HepG2 (cell line): Measurements from ENCODE around the gene NOXO1. TPM values are rescaled to one million over a fixed set of nuclear protein-coding genes. Genes with fewer than 3 reads are reported as not detected.

Experiments
- ARHGAP35 ChIP-seq: sonication (generic); formaldehyde crosslinking; IDR thresholded peaks from 2 replicates; pipeline ENCODE4 v1.9.0; 2022; ENCODE audit warnings: mild to moderate bottlenecking, inconsistent platforms, moderate library complexity, missing genetic modification reagents, borderline replicate concordance
- ASH2L ChIP-seq: fragments of 300-600, 200-600 bp; sonication (generic); IDR thresholded peaks from 2 replicates; pipeline ENCODE4 v1.7.0; 2017; ENCODE audit warnings: low read depth, mild to moderate bottlenecking, moderate library complexity, mixed read lengths, low read length; ENCODE audit not compliant: insufficient read length
- HNRNPL ChIP-seq: fragments of 200-400 bp; formaldehyde crosslinking; IDR thresholded peaks from 2 replicates; pipeline ENCODE4 v1.6.1; 2017; ENCODE audit warnings: mild to moderate bottlenecking, low read depth, low read length
- HOXA7 ChIP-seq: sonication (generic); formaldehyde crosslinking; IDR thresholded peaks from 2 replicates; pipeline ENCODE4 v1.8.1; 2022; ENCODE audit warnings: mild to moderate bottlenecking, missing genetic modification reagents, moderate library complexity
- ISX ChIP-seq: sonication (generic); formaldehyde crosslinking; conservative IDR thresholded peaks from 2 replicates; pipeline ENCODE4 v1.5.0; 2020; ENCODE audit warnings: missing genetic modification reagents
- KDM2A ChIP-seq: sonication (generic); formaldehyde crosslinking; IDR thresholded peaks from 2 replicates; pipeline ENCODE4 v1.4.0; 2020; ENCODE audit warnings: low read depth, missing genetic modification reagents, borderline replicate concordance
- KLF15 ChIP-seq: sonication (generic); formaldehyde crosslinking; IDR thresholded peaks from 2 replicates; pipeline ENCODE4 v1.8.1; 2023; ENCODE audit warnings: borderline replicate concordance, mild to moderate bottlenecking, inconsistent platforms, missing genetic modification reagents, mixed read lengths
- RBFOX2 ChIP-seq: fragments of 200-400 bp; formaldehyde crosslinking; IDR thresholded peaks from 2 replicates; pipeline ENCODE4 v1.6.1; 2017; ENCODE audit warnings: low read depth, mild to moderate bottlenecking, low read length
- SETDB1 ChIP-seq: sonication (generic); formaldehyde crosslinking; IDR thresholded peaks from 2 replicates; pipeline ENCODE4 v1.5.1; 2020; ENCODE audit warnings: missing genetic modification reagents, mild to moderate bottlenecking, borderline replicate concordance
- ZNF180 ChIP-seq: sonication (generic); formaldehyde crosslinking; IDR thresholded peaks from 2 replicates; pipeline ENCODE4 v1.4.0; 2020; ENCODE audit warnings: low read depth, missing genetic modification reagents, borderline replicate concordance
- ZNF20 ChIP-seq: sonication (generic); formaldehyde crosslinking; IDR thresholded peaks from 2 replicates; pipeline ENCODE4 v1.4.0; 2020; ENCODE audit warnings: mild to moderate bottlenecking, moderate library complexity, missing genetic modification reagents
- ZNF24 ChIP-seq: fragments of 450-650 bp; IDR thresholded peaks from 2 replicates; pipeline ENCODE4 v1.6.1; 2017; ENCODE audit warnings: antibody characterized with exemption, mild to moderate bottlenecking
- ZNF530 ChIP-seq: sonication (generic); formaldehyde crosslinking; IDR thresholded peaks from 2 replicates; pipeline ENCODE4 v1.5.0; 2020; ENCODE audit warnings: low read depth, mild to moderate bottlenecking, missing genetic modification reagents
- ZNF644 ChIP-seq: IDR thresholded peaks from 2 replicates; pipeline ENCODE4 v1.6.1; 2016; ENCODE audit warnings: low read depth
- ZNF709 ChIP-seq: sonication (generic); formaldehyde crosslinking; IDR thresholded peaks from 2 replicates; pipeline ENCODE4 v1.5.0; 2020; ENCODE audit warnings: mild to moderate bottlenecking, missing genetic modification reagents
- ZNF720 ChIP-seq: sonication (generic); formaldehyde crosslinking; IDR thresholded peaks from 2 replicates; pipeline ENCODE4 v1.4.0; 2020; ENCODE audit warnings: missing genetic modification reagents
- ZNF747 ChIP-seq: sonication (generic); formaldehyde crosslinking; IDR thresholded peaks from 2 replicates; pipeline ENCODE4 v1.8.1; 2023; ENCODE audit warnings: missing genetic modification reagents, mild to moderate bottlenecking, borderline replicate concordance
- polyA plus RNA-seq, 8 experiments: library from polyadenylated mRNA; depleted of rRNA in 3 of 8; stranded (reverse) in 7 of 8; unstranded in 1 of 8; fragments of >200 nt; fragmentation: Illumina TruSeq in 4 of 8; extraction: Trizol in 4 of 8; gene quantifications; 2 replicates each; pipeline versions ENCODE4 v1.2.1 to v1.2.3, GENCODE V29; 2011 to 2016; ENCODE audit warnings: low read depth in 4 of 8, missing spikeins in 1 of 8, mixed read lengths in 1 of 8; ENCODE audit not compliant: insufficient read depth in 1 of 8
- total RNA-seq, 5 experiments: library from RNA; depleted of rRNA; stranded (reverse); fragments of >200 nt; fragmentation: Illumina TruSeq; extraction: Trizol; gene quantifications; 2 replicates each; pipeline ENCODE4 v1.2.3, GENCODE V29; 2016; ENCODE audit warnings: low read depth in 1 of 5
- TF ChIP-seq, protein P1 (sequence below): sonication (generic); formaldehyde crosslinking; conservative IDR thresholded peaks from 2 replicates; pipeline ENCODE4 v1.4.0; 2020; ENCODE audit warnings: mild to moderate bottlenecking, missing genetic modification reagents, moderate library complexity
- TF ChIP-seq, protein P2 (sequence below): sonication (generic); formaldehyde crosslinking; IDR thresholded peaks from 2 replicates; pipeline ENCODE4 v1.4.0; 2020; ENCODE audit warnings: mild to moderate bottlenecking, missing genetic modification reagents
- TF ChIP-seq, protein P3 (sequence below): sonication (generic); formaldehyde crosslinking; IDR thresholded peaks from 2 replicates; pipeline ENCODE4 v1.4.0; 2020; ENCODE audit warnings: mild to moderate bottlenecking, missing genetic modification reagents
- TF ChIP-seq, protein P4 (sequence below): sonication (generic); formaldehyde crosslinking; IDR thresholded peaks from 2 replicates; pipeline ENCODE4 v1.5.0; 2020; ENCODE audit warnings: missing genetic modification reagents
- TF ChIP-seq, protein P5 (sequence below): sonication (generic); formaldehyde crosslinking; conservative IDR thresholded peaks from 2 replicates; pipeline ENCODE4 v1.4.0; 2020; ENCODE audit warnings: missing genetic modification reagents

NOXO1 gene
- total and polyA plus RNA-seq, 2 of the 13 experiments (the other 11 are each of a cell fraction or from before 2014, with no cell fraction given) = 0.69 to 1.4 TPM

DNA sequence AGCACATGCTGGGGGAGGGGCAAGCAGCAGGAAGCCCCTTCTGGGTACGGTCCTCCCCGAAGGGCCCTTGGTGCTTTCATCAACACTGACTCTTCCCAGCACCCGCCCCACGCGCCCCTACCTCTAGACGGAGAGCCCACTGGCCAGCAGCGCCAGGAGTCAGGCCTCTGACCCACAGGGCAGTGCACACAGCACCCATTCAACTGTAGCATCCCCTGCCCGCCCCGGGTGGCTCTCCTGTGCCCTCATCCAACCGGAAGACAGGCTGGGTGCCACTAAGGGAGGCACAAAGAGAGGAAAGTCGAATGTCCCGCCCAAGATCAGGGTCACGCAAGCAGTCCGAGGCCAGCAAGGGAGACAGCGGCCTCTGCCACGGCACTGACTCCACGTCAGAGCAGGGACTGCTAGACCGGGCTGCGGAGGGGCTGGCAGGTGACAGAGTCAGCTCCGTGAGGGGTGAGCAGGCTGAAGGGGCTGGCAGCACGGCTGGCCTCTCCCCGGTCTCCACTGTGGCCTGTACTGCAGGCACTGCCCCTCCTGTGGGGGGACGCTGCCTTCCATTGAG lies 48.1 kb downstream of the NOXO1 start (continued):
- TF ChIP-seq, protein P1, sequence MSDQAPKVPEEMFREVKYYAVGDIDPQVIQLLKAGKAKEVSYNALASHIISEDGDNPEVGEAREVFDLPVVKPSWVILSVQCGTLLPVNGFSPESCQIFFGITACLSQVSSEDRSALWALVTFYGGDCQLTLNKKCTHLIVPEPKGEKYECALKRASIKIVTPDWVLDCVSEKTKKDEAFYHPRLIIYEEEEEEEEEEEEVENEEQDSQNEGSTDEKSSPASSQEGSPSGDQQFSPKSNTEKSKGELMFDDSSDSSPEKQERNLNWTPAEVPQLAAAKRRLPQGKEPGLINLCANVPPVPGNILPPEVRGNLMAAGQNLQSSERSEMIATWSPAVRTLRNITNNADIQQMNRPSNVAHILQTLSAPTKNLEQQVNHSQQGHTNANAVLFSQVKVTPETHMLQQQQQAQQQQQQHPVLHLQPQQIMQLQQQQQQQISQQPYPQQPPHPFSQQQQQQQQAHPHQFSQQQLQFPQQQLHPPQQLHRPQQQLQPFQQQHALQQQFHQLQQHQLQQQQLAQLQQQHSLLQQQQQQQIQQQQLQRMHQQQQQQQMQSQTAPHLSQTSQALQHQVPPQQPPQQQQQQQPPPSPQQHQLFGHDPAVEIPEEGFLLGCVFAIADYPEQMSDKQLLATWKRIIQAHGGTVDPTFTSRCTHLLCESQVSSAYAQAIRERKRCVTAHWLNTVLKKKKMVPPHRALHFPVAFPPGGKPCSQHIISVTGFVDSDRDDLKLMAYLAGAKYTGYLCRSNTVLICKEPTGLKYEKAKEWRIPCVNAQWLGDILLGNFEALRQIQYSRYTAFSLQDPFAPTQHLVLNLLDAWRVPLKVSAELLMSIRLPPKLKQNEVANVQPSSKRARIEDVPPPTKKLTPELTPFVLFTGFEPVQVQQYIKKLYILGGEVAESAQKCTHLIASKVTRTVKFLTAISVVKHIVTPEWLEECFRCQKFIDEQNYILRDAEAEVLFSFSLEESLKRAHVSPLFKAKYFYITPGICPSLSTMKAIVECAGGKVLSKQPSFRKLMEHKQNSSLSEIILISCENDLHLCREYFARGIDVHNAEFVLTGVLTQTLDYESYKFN (CRISPR knock-in tag) = no peak; the same call in 1 of the 2 replicates
- TF ChIP-seq, protein P2, sequence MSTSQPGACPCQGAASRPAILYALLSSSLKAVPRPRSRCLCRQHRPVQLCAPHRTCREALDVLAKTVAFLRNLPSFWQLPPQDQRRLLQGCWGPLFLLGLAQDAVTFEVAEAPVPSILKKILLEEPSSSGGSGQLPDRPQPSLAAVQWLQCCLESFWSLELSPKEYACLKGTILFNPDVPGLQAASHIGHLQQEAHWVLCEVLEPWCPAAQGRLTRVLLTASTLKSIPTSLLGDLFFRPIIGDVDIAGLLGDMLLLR (CRISPR knock-in tag) = no peak
- peak; percentile 95 for TF ChIP-seq HNRNPL
- no peak for TF ChIP-seq ZNF709 (CRISPR knock-in tag)
- 0 out of 2 replicates have a peak, but pooled peaks have one; percentile 15 for TF ChIP-seq RBFOX2
- no peak for TF ChIP-seq ASH2L
- no peak for TF ChIP-seq KLF15 (CRISPR knock-in tag)
- no peak for TF ChIP-seq ZNF720
- TF ChIP-seq, protein P3, sequence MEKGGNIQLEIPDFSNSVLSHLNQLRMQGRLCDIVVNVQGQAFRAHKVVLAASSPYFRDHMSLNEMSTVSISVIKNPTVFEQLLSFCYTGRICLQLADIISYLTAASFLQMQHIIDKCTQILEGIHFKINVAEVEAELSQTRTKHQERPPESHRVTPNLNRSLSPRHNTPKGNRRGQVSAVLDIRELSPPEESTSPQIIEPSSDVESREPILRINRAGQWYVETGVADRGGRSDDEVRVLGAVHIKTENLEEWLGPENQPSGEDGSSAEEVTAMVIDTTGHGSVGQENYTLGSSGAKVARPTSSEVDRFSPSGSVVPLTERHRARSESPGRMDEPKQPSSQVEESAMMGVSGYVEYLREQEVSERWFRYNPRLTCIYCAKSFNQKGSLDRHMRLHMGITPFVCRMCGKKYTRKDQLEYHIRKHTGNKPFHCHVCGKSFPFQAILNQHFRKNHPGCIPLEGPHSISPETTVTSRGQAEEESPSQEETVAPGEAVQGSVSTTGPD (CRISPR knock-in tag) = no peak
- TF ChIP-seq HOXA7 (CRISPR knock-in tag) = no peak
- TF ChIP-seq ZNF20 = no peak
- TF ChIP-seq, protein P4, sequence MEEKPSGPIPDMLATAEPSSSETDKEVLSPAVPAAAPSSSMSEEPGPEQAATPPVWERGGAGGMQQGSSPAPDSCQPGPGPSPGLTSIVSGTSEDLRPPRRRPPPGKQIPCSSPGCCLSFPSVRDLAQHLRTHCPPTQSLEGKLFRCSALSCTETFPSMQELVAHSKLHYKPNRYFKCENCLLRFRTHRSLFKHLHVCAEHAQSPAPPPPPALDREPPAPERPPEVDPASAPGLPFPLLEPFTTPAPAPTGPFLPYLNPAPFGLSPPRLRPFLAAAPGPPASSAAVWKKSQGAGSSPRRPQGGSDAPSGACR (CRISPR knock-in tag) = no peak
- TF ChIP-seq ZNF180 (CRISPR knock-in tag) = no peak
- TF ChIP-seq ISX (CRISPR knock-in tag) = no peak
- no peak for TF ChIP-seq ARHGAP35
- TF ChIP-seq ZNF644 (CRISPR knock-in tag) = no peak
- TF ChIP-seq ZNF747 (CRISPR knock-in tag) = no peak
- no peak for TF ChIP-seq ZNF24
- TF ChIP-seq SETDB1 (CRISPR knock-in tag) = no peak
- TF ChIP-seq, protein P5, sequence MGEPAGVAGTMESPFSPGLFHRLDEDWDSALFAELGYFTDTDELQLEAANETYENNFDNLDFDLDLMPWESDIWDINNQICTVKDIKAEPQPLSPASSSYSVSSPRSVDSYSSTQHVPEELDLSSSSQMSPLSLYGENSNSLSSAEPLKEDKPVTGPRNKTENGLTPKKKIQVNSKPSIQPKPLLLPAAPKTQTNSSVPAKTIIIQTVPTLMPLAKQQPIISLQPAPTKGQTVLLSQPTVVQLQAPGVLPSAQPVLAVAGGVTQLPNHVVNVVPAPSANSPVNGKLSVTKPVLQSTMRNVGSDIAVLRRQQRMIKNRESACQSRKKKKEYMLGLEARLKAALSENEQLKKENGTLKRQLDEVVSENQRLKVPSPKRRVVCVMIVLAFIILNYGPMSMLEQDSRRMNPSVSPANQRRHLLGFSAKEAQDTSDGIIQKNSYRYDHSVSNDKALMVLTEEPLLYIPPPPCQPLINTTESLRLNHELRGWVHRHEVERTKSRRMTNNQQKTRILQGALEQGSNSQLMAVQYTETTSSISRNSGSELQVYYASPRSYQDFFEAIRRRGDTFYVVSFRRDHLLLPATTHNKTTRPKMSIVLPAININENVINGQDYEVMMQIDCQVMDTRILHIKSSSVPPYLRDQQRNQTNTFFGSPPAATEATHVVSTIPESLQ (CRISPR knock-in tag) = no peak
- TF ChIP-seq ZNF530 (CRISPR knock-in tag) = no peak
- peak; percentile 74 for TF ChIP-seq KDM2A
